ENCODE data around the gene FXYD5. TPM values are rescaled to one million over a fixed set of nuclear protein-coding genes. Genes with fewer than 3 reads are reported as not detected.
A peak's percentile ranks its signal among the peaks of the same experiment; 100 is the strongest.

Gene FXYD5
- total RNA-seq, 1 experiment from 2014 or later = 100 TPM

DNA sequence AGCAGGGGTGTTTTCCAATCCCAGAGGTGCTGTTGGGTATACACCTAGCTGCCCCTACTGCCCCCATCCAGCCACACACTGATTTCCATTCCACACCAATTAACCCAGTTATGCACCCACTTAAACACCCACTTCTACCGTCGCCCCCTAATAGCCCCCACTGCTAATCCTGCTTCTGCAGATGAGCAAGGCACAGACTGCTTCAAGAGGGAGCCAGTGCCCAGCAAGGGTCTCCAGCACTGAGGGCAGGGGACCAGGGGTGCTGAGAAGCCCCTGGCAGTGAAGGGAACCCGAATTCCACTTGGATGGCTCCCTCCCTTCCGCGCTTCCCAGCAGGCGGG lies 10.3 kb upstream of the FXYD5 start:
- H3K9ac ChIP-seq (ENCODE audit: extremely low read depth, insufficient read length, low read length) = no peak overlapping the region
- H3K14ac ChIP-seq (ENCODE audit: insufficient read depth, low read length) = no peak overlapping the region
- no peak overlapping the region for H4K8ac ChIP-seq (replicated peaks; ENCODE audit: insufficient read length, low read depth, low read length)
- no peak overlapping the region for H4K91ac ChIP-seq (ENCODE audit: insufficient read length, low read depth, low read length)
- no peaks in the 10 kb centered on the region for H4K20me1 ChIP-seq (ENCODE audit: control insufficient read depth, insufficient read depth, insufficient read length)
- H3K27ac ChIP-seq (ENCODE audit: insufficient read length, low read depth, low read length) = no peak overlapping the region
- TF ChIP-seq, protein P1, sequence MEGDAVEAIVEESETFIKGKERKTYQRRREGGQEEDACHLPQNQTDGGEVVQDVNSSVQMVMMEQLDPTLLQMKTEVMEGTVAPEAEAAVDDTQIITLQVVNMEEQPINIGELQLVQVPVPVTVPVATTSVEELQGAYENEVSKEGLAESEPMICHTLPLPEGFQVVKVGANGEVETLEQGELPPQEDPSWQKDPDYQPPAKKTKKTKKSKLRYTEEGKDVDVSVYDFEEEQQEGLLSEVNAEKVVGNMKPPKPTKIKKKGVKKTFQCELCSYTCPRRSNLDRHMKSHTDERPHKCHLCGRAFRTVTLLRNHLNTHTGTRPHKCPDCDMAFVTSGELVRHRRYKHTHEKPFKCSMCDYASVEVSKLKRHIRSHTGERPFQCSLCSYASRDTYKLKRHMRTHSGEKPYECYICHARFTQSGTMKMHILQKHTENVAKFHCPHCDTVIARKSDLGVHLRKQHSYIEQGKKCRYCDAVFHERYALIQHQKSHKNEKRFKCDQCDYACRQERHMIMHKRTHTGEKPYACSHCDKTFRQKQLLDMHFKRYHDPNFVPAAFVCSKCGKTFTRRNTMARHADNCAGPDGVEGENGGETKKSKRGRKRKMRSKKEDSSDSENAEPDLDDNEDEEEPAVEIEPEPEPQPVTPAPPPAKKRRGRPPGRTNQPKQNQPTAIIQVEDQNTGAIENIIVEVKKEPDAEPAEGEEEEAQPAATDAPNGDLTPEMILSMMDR (conservative IDR thresholded peaks at IDR 0.05) = no peak
- no peaks in the 10 kb centered on the region; the same call in 1 of the 2 replicates for H3K27me3 ChIP-seq (ENCODE audit: insufficient read depth, low read length)
- WGBS (ENCODE audit: extremely low coverage, insufficient read length, low lambda C conversion rate) = no CpG with 5 or more reads among the region's 6 CpGs
- H3K4me1 ChIP-seq (ENCODE audit: insufficient read depth, low read length) = peaks cover 2% of the 10 kb centered on the region; the same call in 1 of the 2 replicates
- no peak overlapping the region for H3K27ac Mint-ChIP-seq
- no peak overlapping the region for H2BK5ac ChIP-seq (ENCODE audit: insufficient read length, low read length)
- peaks cover 36 to 45% of the 10 kb centered on the region in 2 experiments for H3K4me1 Mint-ChIP-seq
- no peak overlapping the region for H2AFZ ChIP-seq (ENCODE audit: low read length)
- no peak overlapping the region for H3K56ac ChIP-seq (ENCODE audit: insufficient read length, low read depth, low read length)
- no peak overlapping the region for H3K4ac ChIP-seq (ENCODE audit: low read depth, low read length)
- H3K4me2 ChIP-seq (ENCODE audit: insufficient read depth, insufficient read length, low read length) = peak overlapping the region; percentile 16
- no peaks in the 10 kb centered on the region for H3K9me3 ChIP-seq (ENCODE audit: control insufficient read depth, low read depth, low read length)
- no peak overlapping the region for H2BK20ac ChIP-seq (ENCODE audit: low read depth, low read length, poor library complexity, severe bottlenecking)
- H3K36me3 Mint-ChIP-seq (ENCODE audit: insufficient read depth in 1 of 3, low read depth in 3 of 3) = peaks cover 3 to 10% (median 5%) of the 10 kb centered on the region in 3 experiments; a peak in 4 of 7 replicates
- no peak overlapping the region for H3K23ac ChIP-seq (ENCODE audit: insufficient read length, low read depth, low read length)
- H2AK5ac ChIP-seq (ENCODE audit: insufficient read length, low read length) = no peak overlapping the region
- H4K5ac ChIP-seq (ENCODE audit: insufficient read length, low read depth, low read length) = no peak overlapping the region
- H2BK12ac ChIP-seq (ENCODE audit: insufficient read length, low read depth, low read length) = no peak overlapping the region
- H3T11ph ChIP-seq (ENCODE audit: low read length) = no peak overlapping the region
- H3K9me3 Mint-ChIP-seq = no peaks in the 10 kb centered on the region
- H3K79me2 ChIP-seq (ENCODE audit: insufficient read depth, low read length) = no peaks in the 10 kb centered on the region
- H3K23me2 ChIP-seq (ENCODE audit: insufficient read length, low read depth, low read length, poor library complexity, severe bottlenecking) = peaks cover 24% of the 10 kb centered on the region
- H2BK120ac ChIP-seq (ENCODE audit: low read depth, low read length, poor library complexity, severe bottlenecking) = no peak overlapping the region
- H3K27me3 Mint-ChIP-seq (ENCODE audit: low read depth) = peaks cover 41% of the 10 kb centered on the region
- no peaks in the 10 kb centered on the region for H3K79me1 ChIP-seq (ENCODE audit: insufficient read depth, low read depth, low read length, poor library complexity, severe bottlenecking)
- no peak for DNase-seq
- no peak overlapping the region for H3K18ac ChIP-seq (ENCODE audit: insufficient read length, low read depth, low read length)
- no peak overlapping the region for H2BK15ac ChIP-seq (ENCODE audit: low read depth, low read length)
- peak overlapping the region in 1 of 2 experiments; percentile 63; a peak in 3 of 5 replicates for H3K4me3 Mint-ChIP-seq
